Epithelial cell of esophagus (primary cell): ENCODE results near the gene PPA1.
A peak's percentile ranks its signal among the peaks of the same experiment; 100 is the strongest.
"Not testable (repeated sequence)": the region's sequence is repeated elsewhere in the genome, so short reads cannot be mapped to it uniquely, and the experiment has no call there.

Experiments used
- DNase-seq: peaks from one replicate; pipeline ENCODE4 v3.0.0; 2010; ENCODE audit warnings: low read depth
- H3K4me3 ChIP-seq: 2 replicates; pipeline ENCODE4 v1.5.1; 2011; ENCODE audit warnings: mild to moderate bottlenecking, low read length, control low read depth
- CTCF ChIP-seq: IDR thresholded peaks from 2 replicates; pipeline ENCODE4 v1.5.1; 2011; ENCODE audit warnings: low read depth, mild to moderate bottlenecking, low read length, control low read depth, inconsistent platforms; ENCODE audit not compliant: insufficient read depth; ENCODE audit errors: missing control alignments

The PPA1 gene

GRCh38 chr10:70237958-70238536 lies 4.8 kb upstream of the PPA1 start:
- not testable (repeated sequence) for DNase-seq, H3K4me3 ChIP-seq

- H3K4me3 ChIP-seq, result no peak overlapping the region
- no peak for DNase-seq
- no peak for TF ChIP-seq CTCF
Observed at GRCh38 chr10:70234668-70235447, 1.6 kb upstream of the PPA1 start.

GRCh38 chr10:70233939-70234300 lies 691 bp upstream of the PPA1 start:
- TF ChIP-seq CTCF, result no peak
- H3K4me3 ChIP-seq, result peak overlapping the region; percentile 65
- DNase-seq, result no peak

- DNase-seq, result no peak
- H3K4me3 ChIP-seq, result peak overlapping the region; percentile 92
- no peak for TF ChIP-seq CTCF
Observed at GRCh38 chr10:70232859-70233108, 445 bp downstream of the PPA1 start.

- H3K4me3 ChIP-seq, result peak overlapping the region; percentile 92
- no peak for TF ChIP-seq CTCF
- peak; percentile 69 for DNase-seq
Observed at GRCh38 chr10:70232155-70232858, 922 bp downstream of the PPA1 start.

GRCh38 chr10:70228491-70228890 lies 4.7 kb downstream of the PPA1 start:
- H3K4me3 ChIP-seq, result no peak overlapping the region
- TF ChIP-seq CTCF, result no peak

GRCh38 chr10:70227548-70228320 lies 5.5 kb downstream of the PPA1 start:
- no peak overlapping the region for H3K4me3 ChIP-seq
- peak; percentile 46 for DNase-seq
- TF ChIP-seq CTCF, result no peak

More at GRCh38 chr10:70228491-70228890, 4.7 kb downstream of the PPA1 start:
- no peak for DNase-seq
